GM21423 (cell line): ENCODE data around the gene APOA4.

ENCODE experiments used
- ATAC-seq: cut with Tn5 transposase; IDR thresholded peaks from one replicate; pipeline ENCODE4 v1.9.1; 2021; ENCODE audit warnings: mild to moderate bottlenecking, moderate library complexity; ENCODE audit not compliant: unreplicated experiment

The APOA4 gene

DNA sequence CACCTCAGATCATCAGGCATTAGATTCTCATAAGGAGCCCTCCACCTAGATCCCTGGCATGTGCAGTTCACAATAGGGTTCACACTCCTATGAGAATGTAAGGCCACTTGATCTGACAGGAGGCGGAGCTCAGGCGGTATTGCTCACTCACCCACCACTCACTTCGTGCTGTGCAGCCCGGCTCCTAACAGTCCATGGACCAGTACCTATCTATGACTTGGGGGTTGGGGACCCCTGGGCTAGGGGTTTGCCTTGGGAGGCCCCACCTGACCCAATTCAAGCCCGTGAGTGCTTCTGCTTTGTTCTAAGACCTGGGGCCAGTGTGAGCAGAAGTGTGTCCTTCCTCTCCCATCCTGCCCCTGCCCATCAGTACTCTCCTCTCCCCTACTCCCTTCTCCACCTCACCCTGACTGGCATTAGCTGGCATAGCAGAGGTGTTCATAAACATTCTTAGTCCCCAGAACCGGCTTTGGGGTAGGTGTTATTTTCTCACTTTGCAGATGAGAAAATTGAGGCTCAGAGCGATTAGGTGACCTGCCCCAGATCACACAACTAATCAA is 8.8 kb upstream of the APOA4 start:
- ATAC-seq = no peak

DNA sequence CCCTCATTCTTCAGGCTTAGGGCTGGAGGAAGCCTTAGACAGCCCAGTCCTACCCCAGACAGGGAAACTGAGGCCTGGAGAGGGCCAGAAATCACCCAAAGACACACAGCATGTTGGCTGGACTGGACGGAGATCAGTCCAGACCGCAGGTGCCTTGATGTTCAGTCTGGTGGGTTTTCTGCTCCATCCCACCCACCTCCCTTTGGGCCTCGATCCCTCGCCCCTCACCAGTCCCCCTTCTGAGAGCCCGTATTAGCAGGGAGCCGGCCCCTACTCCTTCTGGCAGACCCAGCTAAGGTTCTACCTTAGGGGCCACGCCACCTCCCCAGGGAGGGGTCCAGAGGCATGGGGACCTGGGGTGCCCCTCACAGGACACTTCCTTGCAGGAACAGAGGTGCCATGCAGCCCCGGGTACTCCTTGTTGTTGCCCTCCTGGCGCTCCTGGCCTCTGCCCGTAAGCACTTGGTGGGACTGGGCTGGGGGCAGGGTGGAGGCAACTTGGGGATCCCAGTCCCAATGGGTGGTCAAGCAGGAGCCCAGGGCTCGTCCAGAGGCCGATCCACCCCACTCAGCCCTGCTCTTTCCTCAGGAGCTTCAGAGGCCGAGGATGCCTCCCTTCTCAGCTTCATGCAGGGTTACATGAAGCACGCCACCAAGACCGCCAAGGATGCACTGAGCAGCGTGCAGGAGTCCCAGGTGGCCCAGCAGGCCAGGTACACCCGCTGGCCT is 7.2 kb upstream of the APOA4 start:
- no peak for ATAC-seq

DNA sequence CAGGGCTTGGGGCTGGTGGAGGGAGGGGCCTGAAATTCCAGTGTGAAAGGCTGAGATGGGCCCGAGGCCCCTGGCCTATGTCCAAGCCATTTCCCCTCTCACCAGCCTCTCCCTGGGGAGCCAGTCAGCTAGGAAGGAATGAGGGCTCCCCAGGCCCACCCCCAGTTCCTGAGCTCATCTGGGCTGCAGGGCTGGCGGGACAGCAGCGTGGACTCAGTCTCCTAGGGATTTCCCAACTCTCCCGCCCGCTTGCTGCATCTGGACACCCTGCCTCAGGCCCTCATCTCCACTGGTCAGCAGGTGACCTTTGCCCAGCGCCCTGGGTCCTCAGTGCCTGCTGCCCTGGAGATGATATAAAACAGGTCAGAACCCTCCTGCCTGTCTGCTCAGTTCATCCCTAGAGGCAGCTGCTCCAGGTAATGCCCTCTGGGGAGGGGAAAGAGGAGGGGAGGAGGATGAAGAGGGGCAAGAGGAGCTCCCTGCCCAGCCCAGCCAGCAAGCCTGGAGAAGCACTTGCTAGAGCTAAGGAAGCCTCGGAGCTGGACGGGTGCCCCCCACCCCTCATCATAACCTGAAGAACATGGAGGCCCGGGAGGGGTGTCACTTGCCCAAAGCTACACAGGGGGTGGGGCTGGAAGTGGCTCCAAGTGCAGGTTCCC is 6.5 kb upstream of the APOA4 start, which contains the start of gene APOC3:
Gene APOC3, plus strand, starts transcription at position 383 of the 659 bp plus-strand sequence. CDS start 676 bp downstream, outside the sequence.
- ATAC-seq = no peak

DNA sequence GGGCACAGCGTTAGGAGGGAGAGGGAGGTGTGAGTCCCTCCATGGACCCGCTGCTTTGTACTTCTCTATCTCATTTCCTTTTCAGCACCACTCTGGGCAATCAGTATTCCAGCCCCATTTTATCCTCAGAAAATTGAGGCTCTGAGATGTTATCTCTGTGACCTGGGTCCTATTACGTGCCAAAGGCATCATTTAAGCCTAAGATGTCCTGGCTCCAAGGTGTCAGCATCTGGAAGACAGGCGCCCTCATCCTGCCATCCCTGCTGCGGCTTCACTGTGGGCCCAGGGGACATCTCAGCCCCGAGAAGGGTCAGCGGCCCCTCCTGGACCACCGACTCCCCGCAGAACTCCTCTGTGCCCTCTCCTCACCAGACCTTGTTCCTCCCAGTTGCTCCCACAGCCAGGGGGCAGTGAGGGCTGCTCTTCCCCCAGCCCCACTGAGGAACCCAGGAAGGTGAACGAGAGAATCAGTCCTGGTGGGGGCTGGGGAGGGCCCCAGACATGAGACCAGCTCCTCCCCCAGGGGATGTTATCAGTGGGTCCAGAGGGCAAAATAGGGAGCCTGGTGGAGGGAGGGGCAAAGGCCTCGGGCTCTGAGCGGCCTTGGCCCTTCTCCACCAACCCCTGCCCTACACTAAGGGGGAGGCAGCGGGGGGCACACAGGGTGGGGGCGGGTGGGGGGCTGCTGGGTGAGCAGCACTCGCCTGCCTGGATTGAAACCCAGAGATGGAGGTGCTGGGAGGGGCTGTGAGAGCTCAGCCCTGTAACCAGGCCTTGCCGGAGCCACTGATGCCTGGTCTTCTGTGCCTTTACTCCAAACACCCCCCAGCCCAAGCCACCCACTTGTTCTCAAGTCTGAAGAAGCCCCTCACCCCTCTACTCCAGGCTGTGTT is 5.8 kb upstream of the APOA4 start:
- ATAC-seq = no peak

DNA sequence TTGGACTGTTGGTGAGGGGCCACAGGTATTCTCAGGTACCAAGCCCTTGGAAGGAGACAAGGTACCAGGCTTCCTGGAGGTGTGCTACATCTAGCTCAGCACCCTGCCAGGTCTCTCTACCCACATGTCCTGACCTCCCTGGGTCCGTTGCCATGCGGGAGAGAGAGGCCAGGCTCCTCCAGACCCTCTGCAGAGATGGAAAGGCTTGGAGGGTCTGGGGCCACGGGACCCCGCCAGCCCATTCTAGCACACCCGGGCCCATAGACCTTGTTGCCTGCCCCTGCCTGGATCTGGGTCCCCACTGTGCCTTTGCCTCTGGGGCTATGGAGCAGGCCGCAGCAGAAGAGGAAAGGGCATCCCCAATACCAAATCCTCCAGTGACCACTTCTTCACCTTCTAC is 4.4 kb upstream of the APOA4 start:
- no peak for ATAC-seq

DNA sequence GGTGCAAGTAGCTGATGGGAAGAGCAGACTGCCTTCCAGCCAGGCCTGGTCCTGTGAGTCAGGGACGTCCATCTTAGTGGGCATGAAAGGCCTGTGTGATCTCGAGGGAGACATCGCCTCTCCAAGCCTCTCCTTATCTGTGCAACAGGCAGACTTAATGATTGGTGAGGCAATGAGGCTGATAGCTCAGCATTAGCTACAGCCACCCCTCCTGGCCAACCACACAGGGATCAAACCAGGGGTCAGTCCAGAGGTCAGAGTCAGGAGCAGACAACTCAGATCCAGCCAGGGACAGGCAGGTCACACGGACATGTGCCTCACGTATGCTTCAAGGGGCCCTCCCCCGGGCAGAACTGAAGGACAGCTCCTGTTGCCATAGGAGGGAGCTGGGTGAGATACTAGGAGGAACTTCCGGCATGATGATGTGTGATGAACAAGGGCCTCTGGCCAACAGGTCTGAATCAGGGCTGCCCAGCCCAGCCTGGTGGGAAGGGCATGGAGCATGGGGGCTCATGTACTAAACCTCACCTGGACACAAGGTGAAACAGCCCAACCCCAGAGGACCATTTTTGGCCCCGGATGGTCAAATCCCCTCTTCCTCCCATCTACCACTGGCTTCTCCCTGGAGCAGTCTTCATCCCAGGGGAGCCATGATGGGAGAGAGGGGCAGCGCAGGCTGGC is 3.8 kb upstream of the APOA4 start:
- ATAC-seq = no peak

DNA sequence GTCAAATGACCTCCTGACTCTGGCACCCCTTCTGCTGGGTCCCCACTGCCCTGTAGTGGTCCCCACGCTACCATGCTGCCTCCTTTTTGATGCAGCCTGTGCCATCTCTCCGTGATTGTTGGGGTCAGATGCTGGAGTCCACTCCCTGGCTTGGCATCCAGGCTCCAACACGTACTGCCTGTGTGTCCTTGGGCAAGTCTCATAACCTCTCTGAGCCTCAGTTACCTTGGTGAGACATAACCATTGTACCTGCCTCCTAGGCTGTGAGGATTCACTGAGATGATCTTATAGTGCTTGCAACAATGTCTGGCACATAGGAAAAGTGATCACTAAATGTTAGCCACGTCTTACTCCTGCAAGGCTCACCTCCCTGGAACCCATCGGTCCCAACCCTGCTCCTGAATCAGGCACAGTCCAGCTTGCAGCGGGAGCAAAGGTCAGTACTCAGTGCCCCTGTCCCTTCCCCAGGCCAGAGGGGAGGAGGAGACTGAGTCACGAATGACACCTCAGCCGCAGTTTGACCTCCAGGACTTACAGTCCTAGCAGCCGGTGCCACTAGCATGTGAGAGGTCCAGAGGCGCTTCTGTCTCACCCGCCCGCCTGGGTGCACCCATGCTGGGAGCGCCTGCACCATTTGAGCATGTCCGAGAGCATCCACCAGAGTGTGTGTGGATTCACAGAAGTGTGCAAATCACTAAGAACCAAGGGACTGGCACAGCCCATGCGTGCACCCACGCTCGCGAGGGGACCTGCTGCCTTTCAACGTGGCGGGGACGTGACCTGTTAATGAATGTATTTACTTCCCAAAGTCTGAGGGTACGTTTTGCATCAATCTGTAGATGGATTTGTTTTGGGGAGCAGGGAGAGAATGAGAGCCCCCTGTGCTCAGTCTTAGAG is 3.0 kb upstream of the APOA4 start:
- no peak for ATAC-seq

DNA sequence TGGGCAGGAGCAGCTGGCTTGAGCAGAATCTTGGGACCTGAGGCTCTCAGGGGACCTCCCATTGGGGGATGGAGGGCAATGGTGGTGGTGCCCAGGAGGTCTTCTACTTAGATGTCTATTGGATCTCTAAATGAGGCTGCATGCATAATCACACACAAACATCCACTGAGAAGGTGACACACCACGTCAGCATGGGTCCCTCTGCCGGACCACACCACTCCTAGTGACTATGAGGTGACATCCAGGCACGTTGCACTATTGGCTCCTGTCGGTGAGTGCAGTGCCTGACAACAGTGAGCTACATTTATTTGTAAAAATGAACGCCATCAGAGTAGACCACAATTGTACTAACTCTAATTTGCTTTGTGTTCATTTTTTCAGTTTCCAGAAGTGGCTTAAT is 2.3 kb upstream of the APOA4 start:
- no peak for ATAC-seq

DNA sequence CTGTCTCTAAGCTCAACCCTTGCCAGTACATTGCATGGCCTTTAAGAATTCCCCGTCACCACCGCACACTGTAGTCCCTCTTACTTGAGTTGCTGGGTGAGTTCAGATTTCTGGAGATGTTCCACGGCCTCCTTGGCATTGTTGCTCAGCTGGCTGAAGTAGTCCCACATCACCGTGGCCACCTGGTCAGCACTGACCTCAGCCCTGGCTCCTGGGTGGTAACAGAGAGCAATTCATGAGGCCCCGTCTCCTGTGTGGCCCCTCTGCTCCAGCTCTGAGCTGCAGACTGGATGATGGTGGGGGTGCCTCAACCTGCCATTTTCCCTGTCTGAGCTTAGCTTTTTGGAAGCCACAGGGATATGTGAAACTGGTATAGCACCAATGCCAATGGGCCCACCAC is 529 bp downstream of the APOA4 start:
- ATAC-seq = no peak

DNA sequence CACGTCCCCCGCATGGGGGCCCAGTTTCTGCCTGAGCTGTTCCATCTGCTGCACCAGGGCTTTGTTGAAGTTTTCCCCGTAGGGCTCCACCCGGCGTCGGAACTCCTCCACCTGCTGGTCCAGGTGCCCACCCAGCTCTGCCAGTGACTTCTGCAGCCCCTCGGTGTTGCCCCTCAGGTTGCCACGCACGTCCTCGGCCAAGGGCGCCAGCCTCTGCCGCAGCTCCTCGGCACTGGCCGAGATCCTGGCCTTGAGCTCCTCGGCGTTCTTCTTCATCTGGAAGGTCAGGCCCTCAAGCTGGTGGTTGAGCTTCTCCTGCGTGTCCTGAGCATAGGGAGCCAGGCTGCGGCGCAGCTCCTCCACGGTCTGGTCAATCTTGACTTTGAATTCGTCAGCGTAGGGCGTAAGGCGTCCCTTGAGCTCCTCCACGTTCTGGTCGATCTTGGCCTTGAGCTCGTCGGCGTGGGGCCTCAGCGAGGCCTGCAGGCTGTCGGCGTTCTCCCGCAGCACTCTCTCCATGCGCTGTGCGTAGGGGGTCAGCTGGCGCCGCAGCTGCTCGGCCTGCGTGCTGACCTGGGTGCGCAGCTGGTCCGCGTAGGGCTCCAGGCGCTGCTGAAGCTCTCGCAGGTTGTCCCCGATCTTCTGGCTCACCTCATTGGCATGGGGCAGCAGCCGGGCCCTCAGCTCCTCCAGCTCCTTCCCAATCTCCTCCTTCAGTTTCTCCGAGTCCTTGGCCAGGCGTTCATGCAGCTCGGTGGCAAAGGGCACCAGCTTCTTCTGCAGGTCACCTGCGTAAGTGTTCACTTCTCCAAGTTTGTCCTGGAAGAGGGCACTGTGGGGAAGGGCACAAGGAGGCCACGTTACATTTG is 1.8 kb downstream of the APOA4 start:
- no peak for ATAC-seq

DNA sequence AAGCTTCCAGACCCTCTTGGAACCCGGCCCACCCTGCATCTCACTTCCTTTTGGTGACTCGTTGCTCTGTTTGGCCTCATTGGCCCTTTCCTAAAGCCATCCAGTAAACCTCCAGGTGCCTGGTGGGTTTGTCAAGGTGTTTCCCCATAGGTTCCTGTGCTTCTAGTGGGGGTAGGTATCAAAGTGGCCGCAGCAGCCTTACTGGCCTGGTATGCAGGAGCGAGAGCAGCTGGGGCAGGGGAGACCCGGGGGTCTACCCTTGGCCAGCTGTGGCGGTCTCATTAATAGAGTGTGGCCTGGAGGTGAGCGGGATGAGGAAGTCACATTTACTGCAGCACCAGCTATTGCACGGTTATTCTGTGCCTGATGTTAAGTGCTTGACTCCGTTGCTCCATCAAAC is 4.1 kb downstream of the APOA4 start:
- ATAC-seq = no peak

DNA sequence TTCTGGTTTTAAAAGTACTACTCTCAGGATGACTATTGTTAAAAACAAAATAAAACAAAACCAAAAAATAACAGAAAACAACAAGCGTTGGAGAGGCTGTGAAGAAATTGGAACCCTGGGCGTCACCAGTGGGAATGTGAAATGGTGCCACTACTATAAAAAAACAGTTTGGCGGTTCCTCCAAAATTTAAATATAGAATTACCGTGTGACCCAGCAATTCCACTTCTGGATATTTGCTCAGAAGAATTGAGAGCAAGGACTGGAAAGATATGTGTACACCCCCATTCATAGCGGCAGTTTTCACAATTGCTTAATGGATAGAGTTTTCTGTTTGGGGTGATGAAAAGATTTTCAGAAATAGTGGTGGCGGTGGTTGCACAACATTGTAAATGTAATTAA is 8.6 kb downstream of the APOA4 start:
- ATAC-seq = no peak

DNA sequence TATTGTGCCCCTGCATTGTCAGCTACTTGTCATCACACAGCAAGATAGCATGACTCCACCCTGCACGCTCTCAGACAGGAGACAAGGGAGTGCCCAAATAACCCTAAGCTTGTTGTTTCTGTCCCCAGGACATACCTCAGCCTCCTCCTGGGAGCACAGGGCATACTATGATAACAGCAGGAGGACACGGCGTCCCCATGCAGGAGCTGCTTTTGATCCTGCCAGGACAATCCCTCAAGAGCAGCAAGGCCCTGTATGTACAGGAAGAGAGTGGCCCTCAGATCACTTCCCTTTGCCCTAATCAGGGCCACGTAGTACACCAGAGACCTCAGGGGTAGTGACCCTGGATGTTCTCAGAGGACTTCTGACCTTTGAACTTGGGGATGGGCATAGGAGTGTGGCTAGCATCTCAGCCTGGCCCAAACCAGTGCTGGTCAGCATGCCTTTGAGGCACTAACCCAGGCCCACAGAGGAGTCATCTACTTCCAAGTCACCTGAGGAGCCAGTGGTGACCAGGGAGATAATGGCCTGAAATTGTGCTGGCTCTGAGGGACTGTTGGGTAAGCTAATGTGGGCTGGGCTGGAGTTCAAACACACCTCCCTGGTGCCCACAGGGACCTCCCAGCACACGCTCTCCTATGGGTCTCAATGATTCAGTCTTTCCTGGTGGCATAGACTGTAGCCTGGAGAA is 9.2 kb downstream of the APOA4 start:
- no peak for ATAC-seq

DNA sequence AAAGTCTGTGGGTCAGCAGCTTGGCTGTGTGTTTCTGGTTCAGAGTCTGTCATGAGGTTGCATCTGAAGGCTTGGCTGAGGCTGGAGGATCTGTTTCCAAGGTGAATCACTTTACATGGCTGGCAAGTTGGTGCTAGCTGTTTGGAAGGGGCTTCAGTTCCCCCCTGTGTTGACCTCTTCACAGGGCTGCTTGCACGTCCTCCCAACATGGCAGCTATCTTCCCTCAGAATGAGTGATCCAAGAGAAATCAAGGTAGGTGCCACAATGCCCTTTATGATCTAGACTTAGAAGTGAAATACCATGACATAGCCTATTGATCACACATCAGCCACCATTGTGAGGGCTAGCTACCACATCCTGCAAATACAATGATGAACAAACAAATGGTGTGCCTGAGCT is 9.9 kb downstream of the APOA4 start:
- no peak for ATAC-seq

DNA sequence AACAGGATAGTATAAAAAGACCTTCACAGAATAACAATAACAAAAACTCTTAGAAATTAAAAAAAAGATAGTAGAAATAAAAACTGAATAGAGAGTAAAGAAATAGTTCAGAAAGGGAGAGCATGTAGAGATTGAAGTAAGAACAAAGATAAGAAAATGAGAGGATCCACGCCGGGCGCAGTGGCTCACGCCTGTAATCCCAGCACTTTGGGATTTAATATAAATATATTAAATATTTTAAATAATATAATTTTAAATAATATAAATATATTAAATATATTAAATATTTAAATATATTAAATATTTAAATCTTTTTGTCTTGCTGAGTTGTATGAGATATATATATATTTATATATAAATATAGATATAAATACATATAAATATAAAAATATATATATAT is 11.0 kb downstream of the APOA4 start:
- ATAC-seq = no peak

DNA sequence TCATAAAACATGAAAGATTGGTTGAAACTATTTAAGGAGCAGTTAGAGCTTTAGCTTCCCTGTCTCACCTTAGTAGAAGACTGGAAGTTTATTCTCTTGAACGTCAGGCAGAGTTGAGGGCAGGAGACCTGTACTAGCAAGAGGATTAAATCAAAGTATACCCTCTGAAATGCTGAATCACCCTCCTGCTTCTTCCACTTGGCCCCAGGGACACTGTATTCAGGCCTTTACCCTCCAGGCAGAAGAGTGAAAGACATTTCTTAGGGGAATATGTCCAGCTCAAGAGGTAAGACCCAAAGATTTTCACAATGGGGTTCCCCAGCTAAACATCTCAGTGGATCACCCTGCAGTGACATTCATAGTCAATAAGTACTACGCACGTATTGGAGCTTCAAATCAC is 11.9 kb downstream of the APOA4 start:
- ATAC-seq = no peak

DNA sequence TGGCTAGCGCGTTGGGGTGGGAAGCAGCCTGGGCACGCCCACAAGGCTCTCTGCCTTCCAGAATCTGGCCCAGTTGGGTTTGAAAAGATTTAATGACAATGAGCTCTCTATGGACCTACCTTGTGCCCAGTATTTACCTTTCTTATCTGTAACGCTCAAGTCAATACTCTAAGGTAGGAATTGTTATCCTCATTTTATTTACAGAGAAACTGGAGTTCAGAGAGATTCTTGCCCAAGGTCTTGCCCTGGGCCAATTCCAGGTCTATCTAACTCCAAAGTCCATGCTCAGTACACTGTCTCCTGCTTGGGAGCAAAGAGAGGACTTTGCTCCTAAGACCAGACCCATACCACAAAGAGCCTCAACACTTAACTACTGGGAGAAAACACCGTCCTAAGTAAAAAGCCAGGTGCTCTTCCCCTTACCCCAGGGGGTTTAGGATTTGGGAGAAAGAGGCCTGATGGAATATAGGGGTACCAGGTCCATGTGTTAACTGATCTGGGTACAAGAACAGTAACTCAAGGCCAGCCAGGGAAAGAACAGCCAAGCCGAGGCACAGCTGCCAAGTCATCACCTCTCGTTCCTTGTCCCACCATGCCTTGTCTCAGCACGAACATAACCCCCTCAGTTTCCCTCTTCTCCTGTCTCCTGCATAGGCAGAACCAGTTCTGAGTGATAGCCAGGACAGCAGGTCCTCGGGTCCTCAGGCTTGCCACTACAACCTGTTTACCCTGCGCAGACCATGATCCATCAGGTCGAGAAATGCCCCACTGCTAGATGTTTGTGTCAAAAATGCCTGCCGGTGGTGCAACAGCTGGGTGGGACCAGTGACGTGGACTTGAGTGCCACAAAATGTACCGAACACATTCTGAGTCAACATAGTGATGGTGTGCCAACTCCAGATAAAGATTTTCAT is 14.6 kb downstream of the APOA4 start:
- no peak for ATAC-seq
